Hepatocyte (in vitro differentiated cells): ENCODE data around the gene MXD4. TPM values are rescaled to one million over a fixed set of nuclear protein-coding genes. Genes with fewer than 3 reads are reported as not detected.

Experiments used
- DNase-seq: peaks from one replicate; pipeline ENCODE4 v3.0.0-alpha.2; 2016; ENCODE audit warnings: low spot score
- H2AFZ ChIP-seq: fragments of 200-600 bp; sonication (generic); 2 replicates; pipeline ENCODE4 v1.6.0; 2016; ENCODE audit warnings: antibody characterized with exemption, mild to moderate bottlenecking
- H3K27ac ChIP-seq: fragments of 200-600 bp; sonication (generic); 2 replicates; pipeline ENCODE4 v1.5.1; 2016; ENCODE audit warnings: mild to moderate bottlenecking
- H3K27me3 ChIP-seq: fragments of 200-600 bp; sonication (generic); 2 replicates; pipeline ENCODE4 v1.6.1; 2016
- H3K36me3 ChIP-seq: fragments of 200-600 bp; sonication (generic); replicated peaks from 2 replicates; pipeline ENCODE4 v1.5.1; 2016; ENCODE audit warnings: low read depth; ENCODE audit not compliant: insufficient read depth
- H3K4me1 ChIP-seq: fragments of 200-600 bp; sonication (generic); 2 replicates; pipeline ENCODE4 v1.5.1; 2016; ENCODE audit warnings: mild to moderate bottlenecking, moderate library complexity; ENCODE audit not compliant: insufficient read depth
- H3K4me2 ChIP-seq: fragments of 200-600 bp; sonication (generic); 2 replicates; pipeline ENCODE4 v1.6.0; 2016
- H3K4me3 ChIP-seq: fragments of 200-600 bp; sonication (generic); 2 replicates; pipeline ENCODE4 v1.5.1; 2016; ENCODE audit warnings: mild to moderate bottlenecking
- H3K79me2 ChIP-seq: fragments of 200-600 bp; sonication (generic); 2 replicates; pipeline ENCODE4 v1.6.0; 2017; ENCODE audit warnings: mild to moderate bottlenecking
- H3K9me2 ChIP-seq: fragments of 200-600 bp; sonication (generic); replicated peaks from 2 replicates; pipeline ENCODE4 v1.6.0; 2017; ENCODE audit warnings: mild to moderate bottlenecking; ENCODE audit not compliant: insufficient read depth
- H3K9me3 ChIP-seq: fragments of 200-600 bp; sonication (generic); 2 replicates; pipeline ENCODE4 v1.5.1; 2016; ENCODE audit warnings: low read depth, mild to moderate bottlenecking
- H4K20me1 ChIP-seq: fragments of 200-600 bp; sonication (generic); 2 replicates; pipeline ENCODE4 v1.6.0; 2016; ENCODE audit warnings: mild to moderate bottlenecking; ENCODE audit not compliant: insufficient read depth, poor library complexity, severe bottlenecking
- EZH2 ChIP-seq: fragments of 200-600 bp; sonication (generic); IDR thresholded peaks from 2 replicates; pipeline ENCODE4 v1.6.1; 2016; ENCODE audit warnings: antibody characterized with exemption, mild to moderate bottlenecking, borderline replicate concordance
- EZH2phosphoT487 ChIP-seq: fragments of 200-600 bp; sonication (generic); IDR thresholded peaks from one replicate; pipeline ENCODE4 v1.6.1; 2018; ENCODE audit warnings: antibody characterized with exemption, mild to moderate bottlenecking, low read depth, moderate library complexity; ENCODE audit not compliant: unreplicated experiment, severe bottlenecking
- WGBS: methylation state at CpG from one replicate; pipeline ENCODE4 v1.1.6; 2016; ENCODE audit warnings: low lambda C conversion rate; ENCODE audit errors: missing lambda C conversion rate; 5-methylcytosine and 5-hydroxymethylcytosine counted together
- polyA plus RNA-seq: library from polyadenylated mRNA; unstranded; fragments of >200 nt; fragmentation: Nextera tagmentation; extraction: Ambion mirVana; gene quantifications from 2 replicates; pipeline ENCODE4 v1.2.1, GENCODE V29; 2016
- total RNA-seq: library from RNA; depleted of rRNA; stranded (reverse); fragments of >200 nt; gene quantifications from 2 replicates; pipeline ENCODE4 v1.2.3, GENCODE V29; 2014
- TF ChIP-seq, protein P1 (sequence below): fragments of 200-600 bp; sonication (generic); IDR thresholded peaks from 2 replicates; pipeline ENCODE4 v1.5.1; 2016; ENCODE audit warnings: antibody characterized with exemption, mild to moderate bottlenecking; ENCODE audit not compliant: poor library complexity

Gene MXD4
- total and polyA plus RNA-seq, 2 experiments from 2014 or later = 56.7 to 127 TPM

DNA sequence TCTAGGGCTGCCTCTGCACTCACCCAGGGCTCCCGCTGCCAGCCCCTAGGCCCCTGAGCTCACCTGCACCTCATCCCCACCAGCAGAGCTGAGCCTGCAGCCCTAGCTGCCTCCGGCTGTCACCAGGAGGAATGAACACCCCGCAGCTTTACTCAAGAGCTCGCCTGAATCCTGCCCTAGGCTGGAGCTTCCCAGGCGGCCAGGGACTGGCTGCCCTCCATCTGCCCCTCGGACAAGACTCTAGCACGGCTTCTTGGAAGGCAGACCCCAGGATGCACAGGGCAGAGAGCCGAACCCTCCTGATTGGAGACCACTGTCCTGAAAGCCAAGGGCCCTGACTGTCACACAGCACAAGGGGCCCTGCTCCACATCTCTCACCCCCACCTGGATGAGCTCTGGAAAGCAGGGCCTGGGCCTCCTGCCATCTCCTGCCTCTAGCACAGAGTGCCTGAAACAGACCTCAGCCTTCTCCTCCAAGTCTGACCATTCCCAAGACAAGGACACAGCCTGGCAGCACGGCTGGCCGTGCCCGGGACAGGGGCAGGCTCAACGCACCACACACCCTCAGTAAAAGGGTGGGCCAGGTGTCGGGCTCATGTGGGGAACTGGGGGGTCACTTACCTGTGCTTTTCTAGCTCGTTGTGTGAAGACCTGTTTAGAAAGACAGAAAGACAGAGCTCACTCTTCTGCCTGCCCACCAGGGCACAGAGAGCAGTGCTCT lies 4.4 kb downstream of the MXD4 start:
- H3K27ac ChIP-seq = no peak overlapping the region
- no peaks in the 10 kb centered on the region for H3K36me3 ChIP-seq
- H3K4me3 ChIP-seq = no peak overlapping the region
- DNase-seq = no peak
- H3K4me1 ChIP-seq = peaks cover 19% of the 10 kb centered on the region
- H3K9me3 ChIP-seq = no peaks in the 10 kb centered on the region
- H4K20me1 ChIP-seq = peaks cover 87% of the 10 kb centered on the region
- no peak overlapping the region for H3K4me2 ChIP-seq
- 92% methylated on average over 14 of the region's 14 CpGs for WGBS
- peaks cover 61% of the 10 kb centered on the region for H3K79me2 ChIP-seq
- H3K27me3 ChIP-seq = no peaks in the 10 kb centered on the region
- no peak overlapping the region for H2AFZ ChIP-seq
- TF ChIP-seq EZH2phosphoT487 (no peak), EZH2 (no peak)
- TF ChIP-seq, protein P1, sequence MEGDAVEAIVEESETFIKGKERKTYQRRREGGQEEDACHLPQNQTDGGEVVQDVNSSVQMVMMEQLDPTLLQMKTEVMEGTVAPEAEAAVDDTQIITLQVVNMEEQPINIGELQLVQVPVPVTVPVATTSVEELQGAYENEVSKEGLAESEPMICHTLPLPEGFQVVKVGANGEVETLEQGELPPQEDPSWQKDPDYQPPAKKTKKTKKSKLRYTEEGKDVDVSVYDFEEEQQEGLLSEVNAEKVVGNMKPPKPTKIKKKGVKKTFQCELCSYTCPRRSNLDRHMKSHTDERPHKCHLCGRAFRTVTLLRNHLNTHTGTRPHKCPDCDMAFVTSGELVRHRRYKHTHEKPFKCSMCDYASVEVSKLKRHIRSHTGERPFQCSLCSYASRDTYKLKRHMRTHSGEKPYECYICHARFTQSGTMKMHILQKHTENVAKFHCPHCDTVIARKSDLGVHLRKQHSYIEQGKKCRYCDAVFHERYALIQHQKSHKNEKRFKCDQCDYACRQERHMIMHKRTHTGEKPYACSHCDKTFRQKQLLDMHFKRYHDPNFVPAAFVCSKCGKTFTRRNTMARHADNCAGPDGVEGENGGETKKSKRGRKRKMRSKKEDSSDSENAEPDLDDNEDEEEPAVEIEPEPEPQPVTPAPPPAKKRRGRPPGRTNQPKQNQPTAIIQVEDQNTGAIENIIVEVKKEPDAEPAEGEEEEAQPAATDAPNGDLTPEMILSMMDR = no peak
- no peaks in the 10 kb centered on the region for H3K9me2 ChIP-seq

DNA sequence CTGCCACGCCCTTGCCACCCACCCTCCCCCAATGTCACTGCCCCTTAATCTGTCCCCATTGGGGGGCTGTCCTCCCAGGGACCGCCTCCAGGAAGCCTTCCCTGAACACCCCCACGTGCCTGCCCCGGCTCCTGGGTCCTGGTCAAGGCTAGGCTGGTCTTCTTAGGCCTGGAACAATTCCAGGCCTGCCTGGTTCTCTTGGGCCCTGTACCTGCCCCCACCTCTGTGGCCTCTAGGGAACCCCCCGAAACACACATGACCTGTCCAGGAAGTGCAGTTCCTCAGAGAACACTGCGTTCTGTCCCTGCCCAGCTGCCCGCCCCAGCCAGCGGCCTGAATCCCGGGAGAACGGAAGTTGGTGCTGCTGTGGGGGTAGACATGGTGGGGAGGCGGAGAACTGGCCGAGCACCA lies 5.1 kb downstream of the MXD4 start:
- Histone ChIP-seq H3K4me3 (no peak overlapping the region), H2AFZ (no peak overlapping the region), H3K4me2 (no peak overlapping the region), H4K20me1 (peaks cover 95% of the 10 kb centered on the region), H3K27ac (no peak overlapping the region), H3K9me3 (no peaks in the 10 kb centered on the region), H3K36me3 (no peaks in the 10 kb centered on the region), H3K27me3 (no peaks in the 10 kb centered on the region), H3K9me2 (no peaks in the 10 kb centered on the region), H3K4me1 (peaks cover 19% of the 10 kb centered on the region), H3K79me2 (peaks cover 61% of the 10 kb centered on the region)
- no peak for DNase-seq
- TF ChIP-seq, protein P1 = no peak
- TF ChIP-seq EZH2 (no peak), EZH2phosphoT487 (no peak)
- WGBS = 92% methylated on average over 10 of the region's 12 CpGs

DNA sequence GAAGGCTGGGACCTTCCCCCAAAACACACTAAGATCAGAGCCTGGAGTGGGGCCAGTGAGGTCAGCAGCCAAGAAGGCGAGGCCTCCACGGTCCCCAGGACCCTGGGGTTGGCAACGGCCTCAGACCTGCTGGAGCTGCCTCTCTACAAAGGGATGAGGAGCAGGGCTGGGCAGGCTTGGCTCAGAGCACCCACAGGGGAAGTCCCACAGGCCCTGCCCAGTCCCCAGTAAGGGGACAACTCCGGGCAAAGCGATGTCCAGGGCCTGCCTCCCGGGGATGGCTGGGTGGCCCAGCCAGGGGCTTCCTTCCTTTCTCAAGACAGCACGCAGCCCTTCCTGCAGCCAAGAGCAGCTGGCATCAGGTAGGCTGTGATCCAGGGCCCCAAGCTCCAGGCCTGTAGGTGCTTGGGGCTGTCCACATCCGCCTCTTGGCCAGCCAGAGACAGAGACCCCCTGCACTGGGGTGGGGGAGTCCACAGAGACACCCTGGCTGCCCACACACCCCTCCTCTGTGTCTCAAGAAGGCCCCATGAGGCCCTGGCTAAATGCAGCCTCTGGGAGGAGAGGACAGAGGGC lies 5.7 kb downstream of the MXD4 start:
- Histone ChIP-seq H3K4me2 (no peak overlapping the region), H3K36me3 (no peaks in the 10 kb centered on the region), H3K27ac (no peak overlapping the region), H3K27me3 (no peaks in the 10 kb centered on the region), H3K4me3 (no peak overlapping the region), H3K9me2 (no peaks in the 10 kb centered on the region), H3K9me3 (no peaks in the 10 kb centered on the region), H4K20me1 (peaks cover 95% of the 10 kb centered on the region), H2AFZ (no peak overlapping the region), H3K79me2 (peaks cover 58% of the 10 kb centered on the region), H3K4me1 (peaks cover 19% of the 10 kb centered on the region)
- TF ChIP-seq, protein P1 = no peak
- TF ChIP-seq EZH2 (no peak), EZH2phosphoT487 (no peak)
- 93% methylated on average over 7 of the region's 8 CpGs for WGBS
- no peak for DNase-seq
